Astrocyte (in vitro differentiated cells and primary cell): Measurements from ENCODE around the gene PHEX. TPM values are rescaled to one million over a fixed set of nuclear protein-coding genes. Genes with fewer than 3 reads are reported as not detected.

Experiments used
- DNase-seq: peaks from one replicate; pipeline ENCODE4 v3.0.0-alpha.2; 2010; ENCODE audit warnings: low read depth
- FAIRE-seq: peaks from 2 replicates; lab custom pipeline; 2011; peaks lifted over from hg19 to GRCh38; lab: Jason Lieb, UNC
- H2AFZ ChIP-seq: 2 replicates; pipeline ENCODE4 v1.6.0; 2012; ENCODE audit warnings: low read depth, low read length, inconsistent platforms
- H3K27ac ChIP-seq: 2 replicates; pipeline ENCODE4 v1.5.1; 2011; ENCODE audit warnings: low read depth, low read length, inconsistent platforms
- H3K27me3 ChIP-seq: 2 replicates; pipeline ENCODE4 v1.6.0; 2011; ENCODE audit warnings: low read length, inconsistent platforms; ENCODE audit not compliant: insufficient read depth
- H3K36me3 ChIP-seq: 2 replicates; pipeline ENCODE4 v1.5.1; 2011; ENCODE audit warnings: low read length, inconsistent platforms; ENCODE audit not compliant: insufficient read depth
- H3K4me1 ChIP-seq: 2 replicates; pipeline ENCODE4 v1.5.1; 2011; ENCODE audit warnings: low read length, inconsistent platforms; ENCODE audit not compliant: insufficient read depth
- H3K4me2 ChIP-seq: 2 replicates; pipeline ENCODE4 v1.6.0; 2012; ENCODE audit warnings: low read length, inconsistent platforms
- H3K4me3 ChIP-seq: 2 replicates; pipeline ENCODE4 v1.5.1; 2011; ENCODE audit warnings: low read depth, mild to moderate bottlenecking, low read length, inconsistent platforms; ENCODE audit not compliant: insufficient read depth
- H3K79me2 ChIP-seq: 2 replicates; pipeline ENCODE4 v1.6.0; 2012; ENCODE audit warnings: mild to moderate bottlenecking, low read length, inconsistent platforms; ENCODE audit not compliant: insufficient read depth
- H3K9ac ChIP-seq: 2 replicates; pipeline ENCODE4 v1.6.0; 2012; ENCODE audit warnings: mild to moderate bottlenecking, low read length, inconsistent platforms
- H3K9me3 ChIP-seq: 2 replicates; pipeline ENCODE4 v1.5.1; 2012; ENCODE audit warnings: low read depth, mild to moderate bottlenecking, low read length, inconsistent platforms; ENCODE audit not compliant: insufficient read depth
- H4K20me1 ChIP-seq: 2 replicates; pipeline ENCODE4 v1.6.0; 2012; ENCODE audit warnings: low read length, inconsistent platforms; ENCODE audit not compliant: insufficient read depth
- H3K27ac Mint-ChIP-seq: one replicate; pipeline ENCODE4 v1.8.0; 2021; ENCODE audit warnings: mild to moderate bottlenecking, mixed read lengths; ENCODE audit not compliant: unreplicated experiment
- H3K27me3 Mint-ChIP-seq: one replicate; pipeline ENCODE4 v1.8.0; 2021; ENCODE audit warnings: low read depth, mixed read lengths; ENCODE audit not compliant: unreplicated experiment
- H3K36me3 Mint-ChIP-seq: one replicate; pipeline ENCODE4 v1.8.0; 2021; ENCODE audit warnings: low read depth, mixed read lengths; ENCODE audit not compliant: unreplicated experiment
- H3K4me1 Mint-ChIP-seq: one replicate; pipeline ENCODE4 v1.8.0; 2021; ENCODE audit warnings: low read depth, mixed read lengths; ENCODE audit not compliant: unreplicated experiment
- H3K4me3 Mint-ChIP-seq: one replicate; pipeline ENCODE4 v1.8.0; 2021; ENCODE audit warnings: mild to moderate bottlenecking, moderate library complexity, mixed read lengths; ENCODE audit not compliant: unreplicated experiment
- H3K9me3 Mint-ChIP-seq: one replicate; pipeline ENCODE4 v1.8.0; 2021; ENCODE audit warnings: mild to moderate bottlenecking, mixed read lengths; ENCODE audit not compliant: unreplicated experiment
- EZH2 ChIP-seq: IDR thresholded peaks from 2 replicates; pipeline ENCODE4 v1.6.1; 2012; ENCODE audit warnings: mild to moderate bottlenecking, low read length, inconsistent platforms; ENCODE audit not compliant: insufficient read depth
- total RNA-seq: library from RNA; stranded (reverse); gene quantifications from 2 replicates; pipeline ENCODE4 v1.2.1, GENCODE V29; 2021
- TF ChIP-seq, protein P1 (sequence below): IDR thresholded peaks from 2 replicates; pipeline ENCODE4 v1.5.1; 2011; ENCODE audit warnings: low read depth, mild to moderate bottlenecking, inconsistent platforms, low read length, moderate library complexity; ENCODE audit not compliant: insufficient read depth

PHEX gene
- total RNA-seq, 1 donor from 2014 or later = 0.36 TPM

DNA sequence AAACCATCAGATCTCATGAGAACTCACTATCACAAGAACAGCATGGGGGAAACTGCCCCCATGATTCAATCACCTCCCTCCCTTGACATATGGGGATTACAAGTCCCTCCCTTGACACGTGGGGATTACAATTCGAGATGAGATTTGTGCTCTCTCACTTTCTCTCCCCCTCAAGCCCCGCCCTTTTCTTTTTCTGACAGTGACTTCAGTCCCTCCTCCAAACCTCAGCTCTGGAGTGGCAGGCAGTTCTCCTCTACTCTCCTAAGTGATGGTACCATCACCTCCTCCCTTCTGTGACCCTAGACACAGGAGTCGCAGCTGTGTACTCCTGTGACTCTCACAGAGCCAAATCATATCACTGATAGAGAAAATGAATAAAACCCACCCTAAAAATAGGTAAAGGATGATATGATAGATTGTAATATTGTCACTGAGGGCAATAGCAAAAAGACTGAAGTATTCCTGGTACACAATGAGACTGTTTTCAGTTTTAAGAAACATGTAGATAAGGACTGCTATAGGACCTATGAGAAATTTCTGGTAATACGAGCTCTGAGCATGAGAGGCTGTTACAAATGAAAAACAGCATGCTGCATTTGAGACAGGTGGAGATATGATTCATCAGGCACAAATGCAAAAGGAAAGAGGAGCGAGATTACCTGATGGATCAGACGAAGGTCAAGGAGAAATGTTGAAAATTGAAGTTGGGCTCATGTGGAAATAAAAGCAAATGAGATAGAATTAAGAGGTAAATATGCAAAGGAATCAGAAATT, 139.3 kb downstream of the PHEX start:
- no peak overlapping the region for H2AFZ ChIP-seq
- no peaks in the 10 kb centered on the region for H3K36me3 ChIP-seq
- H3K36me3 Mint-ChIP-seq = no peaks in the 10 kb centered on the region
- FAIRE-seq (peak; percentile 97), DNase-seq (no peak)
- no peak overlapping the region for H3K27ac Mint-ChIP-seq
- H3K27me3 ChIP-seq = no peaks in the 10 kb centered on the region
- H3K4me1 ChIP-seq = no peaks in the 10 kb centered on the region
- no peak overlapping the region for H3K9ac ChIP-seq
- no peaks in the 10 kb centered on the region for H4K20me1 ChIP-seq
- no peak overlapping the region for H3K27ac ChIP-seq
- no peaks in the 10 kb centered on the region for H3K9me3 Mint-ChIP-seq
- H3K4me2 ChIP-seq = no peak overlapping the region
- TF ChIP-seq EZH2 = no peak
- TF ChIP-seq, protein P1, sequence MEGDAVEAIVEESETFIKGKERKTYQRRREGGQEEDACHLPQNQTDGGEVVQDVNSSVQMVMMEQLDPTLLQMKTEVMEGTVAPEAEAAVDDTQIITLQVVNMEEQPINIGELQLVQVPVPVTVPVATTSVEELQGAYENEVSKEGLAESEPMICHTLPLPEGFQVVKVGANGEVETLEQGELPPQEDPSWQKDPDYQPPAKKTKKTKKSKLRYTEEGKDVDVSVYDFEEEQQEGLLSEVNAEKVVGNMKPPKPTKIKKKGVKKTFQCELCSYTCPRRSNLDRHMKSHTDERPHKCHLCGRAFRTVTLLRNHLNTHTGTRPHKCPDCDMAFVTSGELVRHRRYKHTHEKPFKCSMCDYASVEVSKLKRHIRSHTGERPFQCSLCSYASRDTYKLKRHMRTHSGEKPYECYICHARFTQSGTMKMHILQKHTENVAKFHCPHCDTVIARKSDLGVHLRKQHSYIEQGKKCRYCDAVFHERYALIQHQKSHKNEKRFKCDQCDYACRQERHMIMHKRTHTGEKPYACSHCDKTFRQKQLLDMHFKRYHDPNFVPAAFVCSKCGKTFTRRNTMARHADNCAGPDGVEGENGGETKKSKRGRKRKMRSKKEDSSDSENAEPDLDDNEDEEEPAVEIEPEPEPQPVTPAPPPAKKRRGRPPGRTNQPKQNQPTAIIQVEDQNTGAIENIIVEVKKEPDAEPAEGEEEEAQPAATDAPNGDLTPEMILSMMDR = no peak
- H3K4me1 Mint-ChIP-seq = peaks cover 11% of the 10 kb centered on the region
- H3K9me3 ChIP-seq = no peaks in the 10 kb centered on the region
- H3K4me3 ChIP-seq = no peak overlapping the region
- no peaks in the 10 kb centered on the region for H3K27me3 Mint-ChIP-seq
- H3K79me2 ChIP-seq = no peaks in the 10 kb centered on the region
- H3K4me3 Mint-ChIP-seq = no peak overlapping the region

DNA sequence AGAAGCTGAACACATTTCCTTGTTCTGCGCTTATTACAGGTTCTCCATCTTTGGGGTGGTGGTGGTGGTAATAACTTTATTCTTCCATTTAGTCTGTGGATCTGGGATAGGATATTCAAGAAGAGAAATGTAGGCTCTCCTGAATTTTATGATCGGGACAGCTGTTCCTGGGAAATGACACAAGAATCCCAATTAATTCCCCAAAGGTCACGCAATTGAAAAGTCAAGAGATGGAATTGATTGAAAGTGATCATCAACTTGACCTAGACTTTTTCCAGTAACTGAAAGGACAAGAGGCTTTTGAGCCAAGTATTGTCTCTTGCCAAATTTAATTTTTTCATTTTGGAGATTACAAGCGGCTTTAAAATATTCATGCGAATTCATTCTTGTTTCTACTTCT, 141.8 kb downstream of the PHEX start:
- TF ChIP-seq EZH2 = no peak
- TF ChIP-seq, protein P1 = no peak
- H3K9me3 ChIP-seq = no peaks in the 10 kb centered on the region
- H3K9me3 Mint-ChIP-seq = no peaks in the 10 kb centered on the region
- no peaks in the 10 kb centered on the region for H4K20me1 ChIP-seq
- H3K4me3 ChIP-seq = no peak overlapping the region
- peaks cover 9% of the 10 kb centered on the region for H3K4me1 Mint-ChIP-seq
- no peak overlapping the region for H3K27ac ChIP-seq
- no peak overlapping the region for H3K4me3 Mint-ChIP-seq
- H3K27me3 Mint-ChIP-seq = no peaks in the 10 kb centered on the region
- FAIRE-seq = no peak
- no peaks in the 10 kb centered on the region for H3K4me1 ChIP-seq
- no peak overlapping the region for H3K9ac ChIP-seq
- DNase-seq = no peak
- no peak overlapping the region for H3K4me2 ChIP-seq
- no peaks in the 10 kb centered on the region for H3K79me2 ChIP-seq
- H3K36me3 Mint-ChIP-seq = no peaks in the 10 kb centered on the region
- H3K27me3 ChIP-seq = no peaks in the 10 kb centered on the region
- H2AFZ ChIP-seq = no peak overlapping the region
- no peak overlapping the region for H3K27ac Mint-ChIP-seq
- no peaks in the 10 kb centered on the region for H3K36me3 ChIP-seq

DNA sequence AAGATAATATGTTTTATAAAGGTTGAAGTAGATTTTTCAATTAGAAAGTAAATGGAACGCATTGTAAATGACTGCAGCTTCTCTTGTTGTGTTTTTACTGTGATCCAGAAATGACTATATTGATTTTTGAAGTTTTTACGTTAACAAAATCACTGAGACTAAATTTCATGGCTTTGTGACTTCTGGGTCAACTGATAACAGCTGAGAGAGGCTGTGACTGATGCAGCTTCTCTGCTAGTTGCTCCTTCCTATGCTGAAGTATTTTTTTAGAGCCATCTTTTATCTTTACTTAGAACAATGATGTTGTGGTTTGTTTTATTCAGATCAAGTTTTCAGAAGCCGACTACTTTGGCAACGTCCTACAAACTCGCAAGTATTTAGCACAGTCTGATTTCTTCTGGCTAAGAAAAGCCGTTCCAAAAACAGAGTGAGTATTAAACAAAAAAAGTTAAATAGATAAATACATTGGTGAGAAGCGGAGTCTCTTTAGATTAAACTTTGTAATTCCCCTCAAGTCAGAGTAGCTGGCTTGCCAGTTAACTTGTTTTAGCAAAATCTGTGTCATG, 145.9 kb downstream of the PHEX start:
- H3K27ac Mint-ChIP-seq = no peak overlapping the region
- no peak for TF ChIP-seq EZH2
- TF ChIP-seq, protein P1 = no peak
- Histone ChIP-seq H4K20me1 (no peaks in the 10 kb centered on the region), H3K4me3 (no peak overlapping the region), H3K79me2 (no peaks in the 10 kb centered on the region), H3K4me2 (no peak overlapping the region), H3K9me3 (no peaks in the 10 kb centered on the region), H3K9ac (no peak overlapping the region), H2AFZ (no peak overlapping the region), H3K4me1 (no peaks in the 10 kb centered on the region), H3K27me3 (no peaks in the 10 kb centered on the region), H3K36me3 (no peaks in the 10 kb centered on the region), H3K27ac (no peak overlapping the region)
- H3K36me3 Mint-ChIP-seq = no peaks in the 10 kb centered on the region
- DNase-seq (no peak), FAIRE-seq (no peak)
- no peaks in the 10 kb centered on the region for H3K27me3 Mint-ChIP-seq
- no peaks in the 10 kb centered on the region for H3K9me3 Mint-ChIP-seq
- no peaks in the 10 kb centered on the region for H3K4me1 Mint-ChIP-seq
- no peak overlapping the region for H3K4me3 Mint-ChIP-seq
